ENCODE measurements around the gene NRDE2.
"Not testable (repeated sequence)": the region's sequence is repeated elsewhere in the genome, so short reads cannot be mapped to it uniquely, and the experiment has no call there.

NRDE2 gene

DNA sequence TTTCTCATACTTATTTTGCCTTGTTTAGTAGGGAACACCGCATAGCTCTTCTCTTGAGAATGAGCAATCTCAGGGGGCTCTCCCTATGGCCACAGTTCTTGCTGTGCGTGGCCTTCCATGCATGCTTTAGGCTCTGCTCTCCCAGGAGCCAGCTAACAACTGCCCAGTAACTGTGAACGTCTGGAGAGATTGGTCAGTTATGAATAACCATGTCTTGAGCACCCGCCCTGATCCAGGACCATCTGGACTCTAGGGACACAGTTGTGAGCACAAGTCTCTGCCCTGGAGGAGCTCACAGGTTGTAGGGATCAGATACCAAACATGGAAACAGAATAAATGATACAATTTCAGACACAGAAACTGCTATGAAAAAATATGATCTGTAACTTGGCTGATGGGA, 63.3 kb downstream of the NRDE2 start:
- no peak for DNase-seq

DNA sequence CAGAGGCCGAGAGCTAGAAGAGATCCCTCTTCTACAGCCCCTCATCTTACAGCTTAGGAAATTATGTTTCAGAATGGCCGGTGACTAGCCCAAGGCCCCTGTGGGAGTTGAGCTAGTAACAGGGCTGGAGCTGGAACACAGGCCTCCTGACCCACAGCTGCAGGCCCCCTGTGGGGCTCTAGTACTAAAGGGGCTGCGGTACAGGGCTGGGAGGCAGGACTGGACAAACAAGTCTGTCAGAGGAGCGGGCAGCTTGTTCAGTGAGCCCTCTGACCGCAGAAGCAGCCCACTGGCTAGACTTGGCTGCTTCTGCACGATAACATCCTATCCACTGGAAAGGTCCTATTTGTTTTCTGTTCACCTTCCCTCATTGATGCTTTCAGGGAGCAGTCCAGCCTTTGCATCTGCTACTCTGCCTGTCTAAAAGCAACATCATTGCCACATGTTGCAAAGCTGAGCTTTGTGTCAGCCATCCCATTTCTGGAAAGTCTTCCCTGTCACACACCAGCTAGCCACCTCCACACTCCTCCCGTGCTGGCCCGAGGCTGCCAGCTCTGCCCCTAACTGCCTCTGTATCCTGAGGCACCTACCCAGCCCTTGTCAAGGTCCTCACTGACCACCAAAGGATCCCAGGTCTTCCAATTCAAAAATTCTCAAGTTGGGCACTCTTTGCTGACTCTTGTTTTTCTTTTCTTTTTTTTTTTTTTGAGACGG, 65.1 kb downstream of the NRDE2 start:
- no peak for DNase-seq

DNA sequence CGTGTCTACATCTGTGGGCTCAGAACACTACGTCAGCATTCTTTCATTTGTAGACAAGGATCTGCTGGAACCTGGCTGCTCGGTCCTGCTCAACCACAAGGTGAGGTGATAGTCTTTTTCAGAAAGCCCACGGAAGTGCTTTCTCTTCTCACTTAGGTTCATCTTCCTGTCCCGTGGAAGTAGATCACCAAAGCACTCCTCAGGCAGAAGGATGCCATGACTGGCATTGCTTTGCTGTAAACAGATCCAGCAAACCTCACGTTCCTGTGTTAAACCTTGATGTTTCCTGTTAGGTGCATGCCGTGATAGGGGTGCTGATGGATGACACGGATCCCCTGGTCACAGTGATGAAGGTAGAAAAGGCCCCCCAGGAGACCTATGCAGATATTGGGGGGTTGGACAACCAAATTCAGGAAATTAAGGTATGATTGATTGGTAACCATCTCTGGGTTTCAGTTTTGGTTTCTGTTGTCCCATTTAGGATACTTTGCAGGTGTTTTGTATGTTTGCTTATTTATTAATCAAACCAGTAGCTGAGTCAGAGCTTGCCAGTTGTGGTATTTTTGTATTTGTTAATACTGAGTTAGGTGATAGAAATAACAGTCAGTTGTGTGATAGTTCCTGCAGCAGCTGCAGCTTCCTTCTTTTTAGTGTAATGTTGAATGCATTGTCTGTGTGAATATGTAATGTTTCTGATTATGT, 67.8 kb downstream of the NRDE2 start:
- DNase-seq: no peak

DNA sequence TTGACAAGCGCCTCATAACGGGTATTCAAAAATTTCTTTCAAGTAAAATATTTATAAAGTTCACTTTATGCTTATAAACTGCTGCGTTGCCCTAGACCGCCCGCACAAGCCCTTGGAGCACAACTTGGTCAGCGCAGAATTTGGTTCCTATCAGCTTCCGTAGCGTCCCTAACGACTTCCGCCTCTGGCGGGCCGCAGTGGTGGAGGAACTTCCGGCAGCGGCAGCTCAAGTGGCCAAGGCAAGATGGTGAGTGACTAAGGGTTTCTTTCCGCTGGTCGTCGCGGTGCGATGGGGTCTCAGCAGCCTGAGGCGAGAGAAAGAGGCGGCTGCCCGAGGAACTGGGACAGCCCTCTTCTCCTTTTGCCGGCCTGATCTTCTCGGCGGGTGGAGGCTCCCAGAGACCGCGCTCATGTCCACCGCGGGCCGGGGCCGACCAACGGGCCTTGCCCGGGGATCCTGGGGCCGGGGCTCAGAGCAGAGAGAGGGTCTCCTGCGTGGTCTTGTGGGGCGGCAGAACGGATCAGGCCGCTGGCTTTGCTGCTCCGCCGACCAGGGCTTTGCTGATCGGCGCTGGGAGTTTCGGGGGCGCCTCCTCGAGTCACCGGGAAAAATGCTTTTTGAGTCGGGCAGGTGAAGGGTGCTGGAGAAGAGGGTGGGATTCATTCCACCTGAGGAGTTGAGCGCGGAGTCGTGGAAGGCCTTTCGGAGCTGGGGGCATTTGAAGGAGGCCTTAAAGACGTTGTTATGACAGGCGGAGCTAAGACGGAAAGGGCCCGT, 75.2 kb downstream of the NRDE2 start, which contains the start of gene PSMC1:
Gene PSMC1 (plus strand): TSS at position 200 of the 778 bp plus-strand sequence. CDS start 45 bp downstream, at position 245.
- peak; percentile 97 for DNase-seq

DNA sequence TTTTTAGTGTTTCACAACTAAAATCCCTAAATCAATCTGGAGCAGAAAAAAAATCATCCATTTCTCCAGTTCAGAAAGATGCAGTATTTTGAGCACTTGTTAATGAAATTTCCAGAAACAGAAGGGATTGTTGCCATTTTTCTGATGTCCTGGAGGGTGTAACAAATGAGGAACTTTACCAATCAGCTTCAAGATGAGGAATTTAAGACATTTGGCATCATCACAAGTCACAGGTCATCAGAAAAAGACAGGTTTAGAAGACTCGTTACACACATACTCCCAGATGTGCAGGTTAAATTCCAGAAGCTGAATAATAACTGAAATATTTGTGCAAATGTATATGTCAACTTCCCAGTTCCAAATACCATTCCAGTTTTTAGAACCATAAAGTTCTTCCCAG, 75.9 kb downstream of the NRDE2 start:
- DNase-seq: peak; percentile 19

DNA sequence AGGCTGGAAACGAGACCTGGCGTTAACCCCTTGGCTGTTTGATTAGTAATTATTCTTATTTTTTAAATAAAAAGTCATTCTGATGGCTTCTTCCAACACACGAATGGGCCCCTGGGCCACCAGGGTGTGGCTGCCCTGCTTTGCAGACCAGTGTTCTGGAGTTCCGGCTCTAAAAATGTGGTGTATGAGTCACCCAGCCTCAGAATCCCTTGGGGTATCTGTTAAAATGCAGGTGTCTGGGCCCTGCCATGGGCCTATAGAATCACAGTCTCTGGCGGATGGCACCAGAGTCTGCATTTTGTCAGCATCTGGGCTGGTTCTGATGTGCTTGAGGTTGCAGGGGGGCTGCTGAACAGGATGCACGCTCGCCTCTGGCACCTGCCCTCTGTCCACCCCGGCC, 77.9 kb downstream of the NRDE2 start:
- DNase-seq: no peak

DNA sequence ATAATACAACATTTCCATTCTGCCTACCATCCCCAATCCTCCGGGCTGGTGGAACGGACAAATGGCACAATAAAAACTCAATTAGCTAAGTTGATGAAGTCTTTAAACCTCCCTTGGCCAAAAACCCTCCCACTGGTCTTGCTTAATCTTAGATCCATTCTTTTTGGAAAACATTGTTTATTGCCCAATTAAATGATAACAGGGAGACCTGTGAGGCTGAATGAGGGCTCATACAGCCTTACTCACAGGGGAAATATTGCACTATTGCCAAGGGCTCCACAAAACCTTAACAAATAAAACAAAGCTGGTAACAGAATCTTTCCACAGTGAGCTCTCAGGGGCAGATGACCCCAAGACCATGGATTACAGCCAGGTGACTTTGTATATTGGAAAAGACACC, 83.1 kb downstream of the NRDE2 start:
- no peak for DNase-seq

DNA sequence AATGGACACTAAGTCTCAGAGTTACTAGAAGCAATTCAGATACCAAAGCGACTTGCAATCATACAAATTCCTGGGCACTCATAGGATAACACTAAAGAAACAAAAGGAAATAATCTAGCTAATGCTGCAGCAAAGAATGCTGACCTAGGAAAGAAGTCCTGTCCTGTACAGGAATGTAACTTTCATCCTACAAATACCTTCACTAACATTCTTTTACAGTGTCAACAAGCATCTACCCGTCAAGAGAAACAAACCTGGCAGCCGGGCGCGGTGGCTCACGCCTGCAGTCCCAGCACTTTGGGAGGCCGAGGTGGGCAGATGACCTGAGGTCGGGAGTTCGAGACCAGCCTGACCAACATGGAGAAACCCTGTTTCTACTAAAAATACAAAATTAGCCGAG, 84.3 kb downstream of the NRDE2 start:
- DNase-seq: not testable (repeated sequence)

DNA sequence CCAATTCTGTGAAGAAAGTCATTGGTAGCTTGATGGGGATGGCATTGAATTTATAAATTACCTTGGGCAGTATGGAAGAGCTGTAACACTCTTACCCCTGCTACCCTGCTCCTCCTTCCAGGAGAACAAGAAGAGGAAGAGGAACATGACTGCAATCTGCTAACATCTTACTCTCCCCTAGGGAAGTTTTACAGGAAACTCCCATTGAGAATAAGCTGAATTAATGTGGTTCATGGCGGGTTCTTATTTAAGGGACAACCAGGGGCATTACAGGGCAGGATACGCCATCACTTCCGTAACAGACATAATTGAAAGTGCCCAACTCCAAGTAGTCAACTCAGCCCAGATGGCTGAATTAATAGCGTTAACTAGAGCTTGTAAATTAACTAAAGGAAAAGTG, 84.8 kb downstream of the NRDE2 start:
- DNase-seq: no peak

DNA sequence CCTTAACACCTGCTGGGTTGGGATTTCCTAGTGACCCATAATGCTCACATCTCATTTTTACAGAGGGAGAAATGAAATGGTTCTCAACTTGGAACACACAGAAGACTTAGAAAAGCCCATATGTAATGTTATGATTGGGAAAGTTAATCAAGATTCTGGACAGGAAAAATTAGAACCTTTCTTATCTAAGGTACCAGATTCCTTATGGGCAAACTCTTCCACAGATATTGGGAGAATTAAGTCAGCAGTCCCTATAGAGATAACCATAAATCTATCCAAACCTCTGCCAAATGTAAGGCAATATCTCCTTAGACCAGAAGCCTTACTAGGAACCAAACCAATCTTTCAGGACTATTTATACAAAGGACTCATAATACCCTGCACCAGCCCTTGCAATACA, 89.3 kb downstream of the NRDE2 start:
- DNase-seq: peak; percentile 8

DNA sequence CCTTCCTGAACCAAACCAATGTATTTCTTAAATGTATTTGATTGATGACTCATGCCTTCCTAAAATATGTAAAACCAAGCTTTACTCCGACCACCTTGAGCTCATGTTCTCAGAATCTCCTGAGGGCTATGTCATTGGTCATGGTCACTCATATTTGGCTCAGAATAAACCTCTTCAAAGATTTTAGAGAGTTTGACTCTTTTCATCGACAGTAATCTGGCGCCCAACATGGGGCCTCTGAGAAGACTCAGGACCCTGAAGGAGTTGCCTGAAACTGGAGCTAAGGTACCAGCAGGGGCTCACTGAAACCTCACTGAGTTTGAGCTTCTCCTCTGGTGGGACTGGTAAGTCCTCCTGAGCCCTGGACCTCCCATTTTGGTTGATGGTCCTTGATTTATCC, 92.6 kb downstream of the NRDE2 start:
- DNase-seq: no peak

DNA sequence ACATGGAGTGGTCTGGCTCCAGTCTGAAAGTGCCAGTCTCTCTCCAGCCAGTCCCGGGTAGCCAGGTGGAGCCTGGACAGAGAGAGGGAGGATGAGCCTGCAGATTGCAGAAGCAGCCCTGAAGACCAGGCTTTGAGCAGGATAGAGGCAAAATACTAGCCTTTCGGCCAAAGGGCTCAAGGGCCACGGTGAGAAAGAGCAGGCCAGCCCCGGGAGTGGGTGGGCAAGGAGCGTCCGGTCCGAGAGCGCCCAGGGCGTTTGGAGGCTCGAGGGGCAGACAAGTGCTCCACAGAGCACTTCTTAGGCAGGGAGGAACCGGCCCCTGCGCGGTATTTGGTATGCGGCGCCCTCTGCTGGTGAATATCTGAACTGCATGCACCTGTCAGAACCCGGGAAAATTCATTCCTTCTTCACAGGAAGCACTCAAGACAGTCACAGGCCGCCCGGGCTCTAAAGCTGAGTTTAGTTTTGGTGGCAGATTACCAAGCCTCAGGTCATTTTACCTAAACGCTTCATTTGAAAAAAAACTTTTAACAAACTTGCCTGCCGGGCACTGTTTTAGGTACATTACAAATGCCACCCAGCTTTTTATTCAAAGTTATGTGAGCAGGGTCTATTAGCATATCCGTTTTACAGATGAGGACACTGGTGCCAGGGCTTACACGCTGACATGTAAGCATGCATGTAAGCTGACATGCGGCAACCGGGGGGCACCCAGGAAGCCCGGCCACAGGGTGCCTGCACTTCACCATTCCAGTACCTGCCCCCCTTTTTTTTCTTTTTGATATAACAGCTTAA, 96.4 kb downstream of the NRDE2 start:
- DNase-seq: peak; percentile 82

DNA sequence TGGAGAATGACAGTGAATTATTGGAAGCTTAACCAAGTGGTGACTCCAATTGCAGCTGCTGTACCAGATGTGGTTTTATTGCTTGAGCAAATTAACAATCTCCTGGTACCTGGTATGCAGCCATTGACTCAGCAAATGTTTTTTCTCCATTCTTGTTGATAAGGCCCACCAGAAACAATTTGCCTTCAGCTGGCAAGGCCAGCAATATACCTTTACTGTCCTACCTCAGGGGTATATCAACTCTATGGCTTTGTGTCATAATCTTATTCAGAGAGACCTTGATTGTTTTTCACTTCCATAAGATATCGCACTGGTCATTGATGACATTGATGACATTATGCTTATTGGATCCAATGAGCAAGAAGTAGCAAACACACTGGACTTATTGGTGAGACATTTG, 101.8 kb downstream of the NRDE2 start:
- DNase-seq: not testable (repeated sequence)

DNA sequence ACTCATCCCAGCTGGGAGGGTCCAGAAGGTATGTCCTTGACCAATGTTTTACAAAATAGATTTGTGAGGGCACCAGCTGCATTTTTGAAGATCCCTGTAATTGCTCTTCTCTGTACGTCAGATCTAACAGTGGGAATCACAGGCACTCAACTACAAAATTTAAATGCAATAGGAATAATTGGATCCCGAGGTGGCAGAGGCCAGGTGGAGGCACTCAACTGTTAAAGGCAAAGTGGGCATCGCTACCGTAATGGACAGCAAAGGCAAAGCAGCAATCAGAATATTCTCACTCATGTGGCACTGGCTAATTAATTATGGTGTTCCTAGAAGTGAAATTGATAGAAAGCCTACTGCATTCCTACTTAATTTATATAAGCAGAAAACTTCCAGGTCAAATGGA, 103.3 kb downstream of the NRDE2 start:
- no peak for DNase-seq
